PC-9 (cell line): ENCODE data around the gene SCEL. TPM values are rescaled to one million over a fixed set of nuclear protein-coding genes. Genes with fewer than 3 reads are reported as not detected.

Experiments used
- BruUV-seq: library from RNA; stranded (reverse); fragments of 400-500 nt; replicated peaks from 2 replicates; lab custom pipeline; 2021; lab: Mats Ljungman, UMichigan
- CTCF ChIA-PET: fragments of 300-600 bp; sonication (Branson Sonifier 250); formaldehyde crosslinking; loops from one replicate; lab custom pipeline; 2022; ENCODE audit warnings: antibody characterized with exemption; lab: Charles Lee
- POLR2A ChIA-PET: fragments of 300-600 bp; sonication (Branson Sonifier 250); formaldehyde crosslinking; loops from one replicate; lab custom pipeline; 2022; ENCODE audit warnings: antibody characterized with exemption; ENCODE audit not compliant: unreplicated experiment; lab: Charles Lee
- DNase-seq, 2 experiments: peaks; one replicate each; pipeline versions ENCODE4 v3.0.0 to v3.0.0-alpha.2; 2015 to 2022; ENCODE audit warnings: mixed read lengths in 1 of 2
- H2AFZ ChIP-seq: fragments of 200-600 bp; sonication (generic); 2 replicates; pipeline ENCODE4 v1.8.1; 2017; ENCODE audit warnings: antibody characterized with exemption
- H3F3A ChIP-seq: fragments of 200-600 bp; sonication (generic); 2 replicates; pipeline ENCODE4 v1.8.1; 2017; ENCODE audit warnings: antibody characterized with exemption, mild to moderate bottlenecking, low read depth; ENCODE audit not compliant: insufficient read depth
- H3K27ac ChIP-seq: fragments of 200-600 bp; sonication (generic); 2 replicates; pipeline ENCODE4 v1.6.1; 2016; ENCODE audit warnings: mixed run types
- H3K27me3 ChIP-seq: fragments of 200-600 bp; sonication (generic); 2 replicates; pipeline ENCODE4 v1.6.1; 2016; ENCODE audit warnings: low read depth, mixed run types; ENCODE audit not compliant: insufficient read depth
- H3K36me3 ChIP-seq: fragments of 200-600 bp; sonication (generic); 2 replicates; pipeline ENCODE4 v1.6.1; 2016; ENCODE audit warnings: low read depth, mixed run types
- H3K4me1 ChIP-seq: fragments of 200-600 bp; sonication (generic); replicated peaks from 2 replicates; pipeline ENCODE4 v1.6.1; 2016; ENCODE audit warnings: mixed run types; ENCODE audit not compliant: insufficient read depth
- H3K4me2 ChIP-seq: fragments of 200-600 bp; sonication (generic); 2 replicates; pipeline ENCODE4 v1.6.1; 2017; ENCODE audit warnings: mixed run types
- H3K4me3 ChIP-seq: fragments of 200-600 bp; sonication (generic); 2 replicates; pipeline ENCODE4 v1.6.1; 2016; ENCODE audit warnings: mixed run types
- H3K79me2 ChIP-seq: fragments of 200-600 bp; sonication (generic); 2 replicates; pipeline ENCODE4 v1.6.1; 2017; ENCODE audit warnings: low read depth, mixed run types
- H3K9me2 ChIP-seq: fragments of 200-600 bp; sonication (generic); 2 replicates; pipeline ENCODE4 v1.8.1; 2017; ENCODE audit warnings: mild to moderate bottlenecking; ENCODE audit not compliant: insufficient read depth
- H3K9me3 ChIP-seq: fragments of 200-600 bp; sonication (generic); 2 replicates; pipeline ENCODE4 v1.8.1; 2016; ENCODE audit warnings: low read depth; ENCODE audit not compliant: insufficient read depth
- H4K20me1 ChIP-seq: fragments of 200-600 bp; sonication (generic); 2 replicates; pipeline ENCODE4 v1.8.1; 2017; ENCODE audit not compliant: insufficient read depth
- CTCF ChIP-seq: fragments of 200-600 bp; sonication (generic); conservative IDR thresholded peaks from 2 replicates; pipeline ENCODE4 v1.6.1; 2017; ENCODE audit warnings: mixed run types, antibody characterized with exemption, mild to moderate bottlenecking, moderate library complexity
- EZH2 ChIP-seq: fragments of 200-600 bp; sonication (generic); IDR thresholded peaks from 2 replicates; pipeline ENCODE4 v1.8.0; 2017; ENCODE audit warnings: antibody characterized with exemption, low read depth
- intact Hi-C: fragments of 100-400 bp; cut with micrococcal nuclease; formaldehyde crosslinking; loops from one replicate; pipeline ENCODE4 v1.10.0; 2022; ENCODE audit not compliant: unreplicated experiment
- total RNA-seq: library from RNA; stranded (reverse); gene quantifications from 2 replicates; pipeline ENCODE4 v1.2.3, GENCODE V29; 2021

SCEL gene
- total RNA-seq, 1 experiment from 2014 or later, result 32.5 TPM

DNA sequence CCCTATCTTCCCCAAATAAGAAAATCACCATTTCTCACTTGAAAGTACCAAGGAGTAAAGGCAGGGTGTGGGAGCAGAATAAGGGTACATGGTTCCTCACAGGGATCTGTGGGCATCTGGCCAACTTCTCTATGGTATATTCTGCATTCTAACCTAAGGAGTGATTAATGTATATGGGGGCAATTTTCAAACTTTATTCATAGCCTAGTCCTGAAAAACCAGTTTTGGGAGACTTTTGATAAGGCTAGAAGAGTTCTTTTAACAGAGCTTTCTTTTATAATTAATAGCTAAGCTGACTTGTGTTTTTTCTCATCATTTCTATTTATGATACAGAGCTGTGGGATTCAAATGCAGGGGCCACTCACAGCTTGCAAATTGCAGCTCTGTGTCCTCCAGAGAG lies 852 bp downstream of the SCEL start:
- DNase-seq, result peak in 1 of 2 experiments; percentile 50
- H3K4me3 ChIP-seq, result peak overlapping the region; percentile 61
- peak overlapping the region; percentile 92 for H3K4me2 ChIP-seq
- H3F3A ChIP-seq, result peaks cover 41% of the 10 kb centered on the region
- ChIA-PET POLR2A (interaction anchor here (1.7 kb wide), 1 partner anchor 15 kb away, joined by 19 read pairs; no protein-coding TSS in a partner anchor), CTCF (no interaction called here)
- no peaks in the 10 kb centered on the region for H3K36me3 ChIP-seq
- no peak overlapping the region for H2AFZ ChIP-seq
- H3K27me3 ChIP-seq, result no peaks in the 10 kb centered on the region
- H4K20me1 ChIP-seq, result no peaks in the 10 kb centered on the region
- H3K9me3 ChIP-seq, result no peaks in the 10 kb centered on the region
- TF ChIP-seq CTCF (no peak), EZH2 (no peak)
- no peaks in the 10 kb centered on the region for H3K9me2 ChIP-seq
- H3K4me1 ChIP-seq, result peaks cover 61% of the 10 kb centered on the region
- BruUV-seq, result no TSS peak
- peak overlapping the region; percentile 92 for H3K27ac ChIP-seq
- H3K79me2 ChIP-seq, result peaks cover 39% of the 10 kb centered on the region
- intact Hi-C loops, result loop anchor here (5.0 kb wide), 1 partner anchor 209 kb away; the partner anchor contains the start of gene MYCBP2

GRCh38 chr13:77537289-77537919 lies 1.9 kb downstream of the SCEL start:
- Histone ChIP-seq H3K27ac (peak overlapping the region; percentile 92), H3K36me3 (no peaks in the 10 kb centered on the region), H3K27me3 (no peaks in the 10 kb centered on the region), H2AFZ (no peak overlapping the region), H3K79me2 (peaks cover 46% of the 10 kb centered on the region), H3K9me2 (no peaks in the 10 kb centered on the region), H3K4me1 (peaks cover 61% of the 10 kb centered on the region), H3K4me2 (peak overlapping the region; percentile 92), H3F3A (peaks cover 41% of the 10 kb centered on the region), H3K4me3 (peak overlapping the region; percentile 61), H4K20me1 (no peaks in the 10 kb centered on the region), H3K9me3 (no peaks in the 10 kb centered on the region)
- BruUV-seq, result no TSS peak
- POLR2A ChIA-PET, result interaction anchor here (0.6 to 1.7 kb wide), 5 partner anchors 16 to 511 kb away, joined by 4 to 19 read pairs (median 12); no protein-coding TSS in a partner anchor
- peak; percentile 43 to 96 for DNase-seq
- intact Hi-C loops, result loop anchor here (1.0 to 5.0 kb wide), 3 partner anchors 22 to 210 kb away; partner anchors contain the start of gene MYCBP2
- no peak for TF ChIP-seq EZH2
- no peak for TF ChIP-seq CTCF
- CTCF ChIA-PET, result interaction anchor here (0.6 to 1.2 kb wide), 4 partner anchors 16 to 59 kb away, joined by 3 to 11 read pairs (median 5); no protein-coding TSS in a partner anchor

DNA sequence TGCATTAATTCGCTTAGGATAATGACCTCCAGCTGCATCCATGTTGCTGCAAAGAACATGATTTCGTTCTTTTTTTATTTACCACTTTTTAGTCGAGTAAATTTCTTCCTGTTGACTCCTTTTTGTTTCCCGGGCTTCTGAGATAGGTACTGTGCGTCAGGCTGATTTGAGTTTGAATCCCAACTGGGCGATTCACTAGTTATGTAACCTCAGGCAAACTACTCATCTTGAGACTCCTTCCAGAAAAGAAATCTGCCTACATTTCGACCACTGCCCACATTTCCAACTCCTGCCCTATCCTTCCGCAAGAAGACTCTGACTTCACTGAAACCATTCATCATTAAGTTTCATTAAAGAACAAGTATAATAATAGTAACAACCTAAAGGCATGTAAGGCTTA lies 8.2 kb downstream of the SCEL start:
- no peaks in the 10 kb centered on the region for H3K9me3 ChIP-seq
- TF ChIP-seq CTCF, result no peak
- TF ChIP-seq EZH2, result no peak
- no peak for DNase-seq
- H3K9me2 ChIP-seq, result no peaks in the 10 kb centered on the region
- H2AFZ ChIP-seq, result no peak overlapping the region
- no TSS peak for BruUV-seq
- ChIA-PET CTCF (interaction anchor here (1.1 kb wide), 1 partner anchor 21 kb away, joined by 3 read pairs; no protein-coding TSS in a partner anchor), POLR2A (no interaction called here)
- intact Hi-C loops, result no loop called here
- peaks cover 3% of the 10 kb centered on the region; the same call in 1 of the 2 replicates for H3F3A ChIP-seq
- 0 out of 2 replicates have a peak overlapping the region, but pooled peaks have one; percentile 3 for H3K27ac ChIP-seq
- H3K4me2 ChIP-seq, result no peak overlapping the region
- peaks cover 4% of the 10 kb centered on the region; the same call in 1 of the 2 replicates for H3K36me3 ChIP-seq
- H3K79me2 ChIP-seq, result peaks cover 27% of the 10 kb centered on the region
- no peak overlapping the region for H3K4me3 ChIP-seq
- no peaks in the 10 kb centered on the region for H4K20me1 ChIP-seq
- peaks cover 14% of the 10 kb centered on the region for H3K4me1 ChIP-seq
- no peaks in the 10 kb centered on the region for H3K27me3 ChIP-seq
